Activated T-cell treated with anti-CD3 and anti-CD28 coated beads, Interleukin-2, amount 50 U/mL, for 1 hour (primary cell): ENCODE data around the gene KCNRG.
"Not testable (repeated sequence)": the region's sequence is repeated elsewhere in the genome, so short reads cannot be mapped to it uniquely, and the experiment has no call there.

Experiments used
- DNase-seq: peaks from one replicate; pipeline ENCODE4 v3.0.0-alpha.2; 2020

The KCNRG gene

DNA sequence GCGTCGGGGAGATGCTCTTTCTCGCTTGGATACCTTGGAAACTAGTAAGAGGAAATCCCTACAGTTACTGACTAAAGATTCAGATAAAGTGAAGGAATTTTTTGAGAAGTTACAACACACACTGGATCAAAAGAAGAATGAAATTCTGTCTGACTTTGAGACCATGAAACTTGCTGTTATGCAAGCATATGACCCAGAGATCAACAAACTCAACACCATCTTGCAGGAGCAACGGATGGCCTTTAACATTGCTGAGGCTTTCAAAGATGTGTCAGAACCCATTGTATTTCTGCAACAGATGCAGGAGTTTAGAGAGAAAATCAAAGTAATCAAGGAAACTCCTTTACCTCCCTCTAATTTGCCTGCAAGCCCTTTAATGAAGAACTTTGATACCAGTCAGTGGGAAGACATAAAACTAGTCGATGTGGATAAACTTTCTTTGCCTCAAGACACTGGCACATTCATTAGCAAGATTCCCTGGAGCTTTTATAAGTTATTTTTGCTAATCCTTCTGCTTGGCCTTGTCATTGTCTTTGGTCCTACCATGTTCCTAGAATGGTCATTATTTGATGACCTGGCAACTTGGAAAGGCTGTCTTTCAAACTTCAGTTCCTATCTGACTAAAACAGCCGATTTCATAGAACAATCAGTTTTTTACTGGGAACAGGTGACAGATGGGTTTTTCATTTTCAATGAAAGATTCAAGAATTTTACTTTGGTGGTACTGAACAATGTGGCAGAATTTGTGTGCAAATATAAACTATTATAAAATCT, 2.7 kb upstream of the KCNRG start:
- DNase-seq, result no peak

DNA sequence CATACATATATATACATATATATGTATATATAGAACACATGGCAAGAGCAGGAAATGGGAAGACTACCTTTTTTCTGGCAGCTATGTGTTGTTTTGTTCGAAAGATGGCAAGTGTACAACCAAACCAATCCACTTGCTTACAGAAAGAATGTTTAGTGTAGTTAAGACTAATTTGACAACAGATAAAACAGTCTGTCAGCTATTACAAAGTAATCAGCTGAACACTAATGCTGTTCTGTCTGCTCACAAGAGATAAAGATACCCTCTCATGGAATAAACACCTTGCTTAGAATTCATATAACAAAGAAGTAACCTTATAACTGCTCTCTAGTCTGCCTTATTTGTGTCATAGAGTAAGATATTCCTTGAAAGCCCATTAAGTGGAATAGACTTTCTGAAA, 858 bp upstream of the KCNRG start:
- no peak for DNase-seq

DNA sequence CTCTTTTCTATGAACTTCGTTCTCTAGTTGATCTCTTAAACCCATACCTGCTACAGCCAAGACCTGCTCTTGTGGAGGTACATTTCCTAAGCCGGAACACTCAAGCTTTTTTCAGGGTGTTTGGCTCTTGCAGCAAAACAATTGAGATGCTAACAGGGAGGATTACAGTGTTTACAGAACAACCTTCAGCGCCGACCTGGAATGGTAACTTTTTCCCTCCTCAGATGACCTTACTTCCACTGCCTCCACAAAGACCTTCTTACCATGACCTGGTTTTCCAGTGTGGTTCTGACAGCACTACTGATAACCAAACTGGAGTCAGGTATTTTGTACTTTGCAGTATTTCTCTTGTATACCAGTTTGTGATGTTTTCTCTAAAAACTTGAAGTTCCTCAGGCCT, 506 bp downstream of the KCNRG start:
- no peak for DNase-seq

DNA sequence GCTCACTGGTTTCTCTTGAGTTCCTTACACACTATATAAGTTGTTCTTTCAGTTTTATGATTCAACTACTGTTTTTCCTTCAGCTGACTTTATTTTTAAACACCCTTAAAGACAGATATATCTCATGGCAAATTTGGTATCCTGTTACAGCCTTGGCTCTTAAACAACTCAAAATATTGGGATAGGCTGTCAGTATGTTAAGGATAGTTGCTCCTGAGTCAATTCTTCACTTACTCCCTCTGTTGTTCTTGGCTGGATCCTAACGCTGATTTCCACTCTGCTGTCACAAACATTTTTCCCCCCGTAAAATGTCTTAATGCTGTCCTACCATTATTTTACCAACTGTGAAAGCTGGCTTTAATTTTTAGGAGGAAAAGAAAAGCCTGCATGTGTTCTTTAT, 1.2 kb downstream of the KCNRG start:
- no peak for DNase-seq

DNA sequence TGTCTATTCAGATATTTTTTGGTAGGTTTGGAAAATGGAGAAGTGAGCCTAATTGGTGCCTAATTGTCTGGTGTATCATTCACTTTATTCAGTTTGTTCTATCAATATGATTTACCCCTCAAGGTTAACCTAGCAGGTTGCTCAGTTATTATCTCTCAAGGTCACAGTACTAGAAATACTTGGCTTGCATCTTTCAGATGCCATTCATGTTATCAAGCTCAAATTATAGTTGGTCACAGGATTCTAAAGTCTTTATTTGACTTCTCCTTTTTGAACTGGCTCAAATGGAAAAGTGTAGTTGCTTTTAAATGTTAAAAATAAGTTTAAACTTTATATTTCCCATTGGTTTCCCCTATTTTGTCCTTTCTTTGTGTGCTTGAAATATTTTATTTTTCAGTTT, 2.6 kb downstream of the KCNRG start:
- no peak for DNase-seq

DNA sequence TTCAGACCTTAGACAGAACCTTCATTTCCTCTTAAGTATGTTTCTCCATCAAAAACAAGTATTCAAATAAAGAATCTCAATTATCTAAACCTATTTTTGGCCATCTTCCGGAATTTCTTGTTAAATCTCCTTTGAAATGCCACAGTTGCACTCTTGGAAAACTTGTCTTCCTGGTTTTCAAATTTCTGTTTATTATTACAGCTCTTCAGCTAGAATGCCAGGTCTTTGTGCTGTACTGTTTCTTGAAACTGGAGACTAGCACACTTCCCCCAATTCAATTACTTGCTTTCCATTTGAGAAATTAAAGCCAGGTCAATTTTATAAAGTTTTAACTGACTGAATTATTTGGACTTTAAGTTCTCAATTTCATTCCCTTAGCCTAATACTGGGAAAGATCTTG, 10.2 kb downstream of the KCNRG start:
- DNase-seq, result no peak

DNA sequence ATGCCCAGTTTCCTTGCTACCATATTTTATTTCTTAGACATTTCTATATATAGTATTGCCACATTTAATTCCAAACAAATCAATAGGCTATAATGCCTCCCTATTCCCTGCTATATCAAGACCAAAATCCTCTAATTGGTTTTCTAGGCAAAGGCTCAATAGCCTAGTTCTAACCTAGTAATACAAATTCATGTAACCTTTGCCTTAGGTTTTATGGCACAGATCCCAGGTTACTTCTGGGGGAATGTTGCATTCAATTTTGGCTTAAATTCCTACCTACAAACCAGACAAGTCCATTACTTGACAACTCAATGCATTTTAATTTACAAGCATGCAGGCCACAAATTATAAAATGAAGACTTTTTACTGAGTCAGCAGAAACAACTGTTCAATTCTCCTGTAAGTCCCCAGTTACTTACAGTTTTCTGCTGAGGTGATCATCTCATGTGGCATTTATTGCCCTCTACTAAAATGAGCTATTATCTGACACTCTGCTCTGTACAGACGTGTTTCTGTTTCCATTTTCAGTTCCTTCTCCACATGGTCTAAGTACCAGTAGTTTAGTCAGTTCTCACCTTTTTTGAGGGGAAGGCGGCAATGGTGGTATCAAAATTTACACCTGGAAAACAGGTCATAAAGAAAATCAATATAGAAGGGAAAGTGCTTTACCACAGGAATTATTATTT, 11.7 kb downstream of the KCNRG start:
- DNase-seq, result no peak

DNA sequence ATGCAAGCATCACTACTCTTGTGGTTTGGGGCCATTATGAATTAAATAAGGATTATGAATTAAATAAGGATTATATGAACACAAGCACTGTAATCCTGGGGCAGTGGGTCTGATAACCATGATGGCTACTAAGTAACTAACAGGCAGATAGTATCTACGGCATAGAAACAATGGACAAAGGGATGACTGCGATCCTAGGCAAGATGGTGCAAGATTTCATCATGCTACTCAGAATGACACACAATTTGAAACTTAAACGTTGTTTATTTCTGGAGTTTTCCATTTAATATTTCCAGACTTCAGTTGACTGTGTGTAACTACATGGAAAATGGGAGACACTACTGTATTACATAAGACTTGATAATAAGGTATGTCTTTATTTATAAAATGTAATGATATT, 15.1 kb downstream of the KCNRG start:
- DNase-seq, result no peak

DNA sequence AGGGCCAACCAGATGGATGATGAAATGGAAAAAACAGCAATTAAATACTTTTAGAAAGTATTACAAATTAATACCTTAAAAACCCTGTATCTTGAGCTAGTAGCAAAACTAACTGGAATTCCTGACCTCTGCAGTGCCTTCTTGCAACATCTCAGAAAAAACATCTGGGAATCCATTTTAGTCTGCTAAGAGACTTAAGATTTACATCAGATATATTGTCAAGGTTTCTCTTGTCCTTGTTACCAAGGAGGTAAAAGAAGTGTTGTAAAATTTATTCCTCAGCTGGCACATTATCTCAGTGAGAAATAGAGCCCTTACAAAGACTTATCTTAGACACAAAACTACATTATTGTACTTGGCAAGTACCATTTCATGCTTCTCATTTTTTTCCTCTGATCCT, 18.5 kb downstream of the KCNRG start:
- no peak for DNase-seq

DNA sequence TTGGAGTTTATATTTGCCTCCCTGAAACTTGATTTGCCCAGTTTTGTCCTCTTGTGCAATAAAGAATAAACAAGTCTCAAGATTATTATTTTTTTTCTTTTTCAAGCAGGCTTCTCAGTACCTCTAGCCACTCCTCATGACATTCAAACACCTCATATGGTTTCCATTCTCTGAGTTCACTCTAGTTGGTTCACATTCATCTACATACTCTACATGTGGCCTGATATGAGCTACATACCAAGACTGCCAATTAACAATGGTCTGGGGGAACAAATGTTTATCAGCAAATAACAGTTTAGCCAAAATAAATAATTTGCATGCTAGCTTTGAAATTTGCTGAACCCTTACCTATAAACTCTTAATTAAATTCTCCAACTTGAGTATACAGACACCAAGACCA, 22.5 kb downstream of the KCNRG start:
- DNase-seq, result no peak

DNA sequence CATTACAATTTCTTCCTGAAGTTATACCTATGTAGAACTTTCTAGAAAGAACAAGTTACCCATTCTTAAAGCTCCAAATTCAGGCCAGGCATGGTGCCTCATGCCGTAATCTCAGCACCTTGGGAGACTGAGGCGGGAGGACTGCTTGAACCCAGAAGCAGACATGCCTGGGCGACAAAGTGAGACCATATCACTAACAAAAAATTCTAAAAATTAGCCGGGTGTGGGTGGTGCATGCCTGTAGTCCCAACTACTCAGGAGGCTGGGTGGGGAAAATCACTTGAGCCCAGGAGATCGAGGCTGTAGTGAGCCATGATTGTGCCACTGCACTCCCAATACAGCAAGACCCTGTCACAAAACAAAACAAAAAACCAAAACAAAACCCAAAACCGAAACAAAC, 23.0 kb downstream of the KCNRG start:
- no peak for DNase-seq

DNA sequence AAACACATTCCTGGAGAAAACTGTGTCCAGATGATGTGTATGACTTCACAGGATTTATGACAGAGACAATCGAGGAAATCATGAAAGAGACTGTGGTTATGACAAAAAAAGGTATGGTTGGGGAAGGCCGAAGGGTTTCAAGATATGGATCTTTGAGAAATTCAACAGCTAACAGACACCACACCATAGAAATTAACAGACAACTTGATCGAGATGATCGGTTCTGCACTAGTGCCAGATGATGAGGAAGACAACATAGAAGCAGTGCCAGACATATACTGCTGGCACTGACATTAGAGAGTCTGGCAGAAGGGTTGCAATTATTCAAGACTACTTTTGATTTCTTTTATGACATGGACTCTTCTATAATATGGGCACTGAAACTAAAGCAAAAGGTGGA, 37.2 kb downstream of the KCNRG start:
- DNase-seq, result no peak

DNA sequence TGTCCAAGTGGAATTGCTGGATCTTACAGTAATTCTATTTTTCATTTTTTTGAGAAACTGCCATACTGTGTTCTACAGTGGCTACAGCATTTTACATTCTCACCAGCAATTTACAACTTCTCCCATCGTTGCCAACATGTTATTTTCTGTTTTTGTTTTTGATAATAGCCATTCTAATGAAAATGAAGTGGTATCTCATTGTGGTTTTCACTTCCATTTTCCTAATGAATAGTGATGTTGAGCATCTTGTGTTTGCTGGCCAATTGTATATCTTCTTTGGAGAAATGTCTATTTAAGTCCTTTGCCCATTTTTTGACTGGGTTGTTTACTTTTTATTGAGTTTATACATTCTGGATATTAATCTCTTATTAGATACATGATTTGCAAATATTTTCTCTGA, 38.6 kb downstream of the KCNRG start:
- no peak for DNase-seq

DNA sequence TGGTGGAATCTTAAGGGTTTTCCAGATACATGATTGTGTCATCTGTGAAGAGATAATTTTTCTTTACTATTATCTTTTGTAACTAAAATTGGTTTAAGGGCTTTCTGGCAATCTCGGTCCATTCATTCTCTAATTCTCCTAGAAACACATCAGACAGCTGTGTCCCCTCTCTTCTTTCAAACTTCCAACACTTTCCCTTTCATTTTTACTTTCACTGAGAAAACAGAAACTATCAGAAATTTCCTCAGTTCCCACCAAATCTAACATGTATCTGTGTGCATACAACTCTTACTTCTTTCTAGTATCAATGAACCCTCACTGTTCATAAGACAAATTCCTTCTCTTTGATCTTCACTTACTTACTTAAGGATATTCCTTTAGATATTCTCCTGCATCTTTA, 40.2 kb downstream of the KCNRG start:
- DNase-seq, result no peak

DNA sequence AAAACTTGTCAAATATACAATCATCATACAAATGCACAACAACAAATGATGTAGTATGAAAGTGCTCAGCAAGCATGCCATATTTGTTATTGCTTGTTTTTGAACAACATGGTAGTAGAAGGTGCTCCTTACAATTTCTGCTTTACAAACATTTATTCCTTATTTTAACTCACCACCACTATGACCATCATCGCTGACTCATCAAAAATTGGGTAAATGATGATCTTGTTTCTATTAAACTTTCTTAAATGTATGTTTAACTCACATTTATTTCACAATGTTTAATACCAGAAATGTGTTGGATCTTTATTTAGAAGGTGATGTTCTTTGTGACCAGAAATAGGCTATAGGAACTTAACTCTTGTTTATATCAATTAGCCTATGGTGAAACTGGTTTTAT, 45.5 kb downstream of the KCNRG start:
- DNase-seq, result no peak

DNA sequence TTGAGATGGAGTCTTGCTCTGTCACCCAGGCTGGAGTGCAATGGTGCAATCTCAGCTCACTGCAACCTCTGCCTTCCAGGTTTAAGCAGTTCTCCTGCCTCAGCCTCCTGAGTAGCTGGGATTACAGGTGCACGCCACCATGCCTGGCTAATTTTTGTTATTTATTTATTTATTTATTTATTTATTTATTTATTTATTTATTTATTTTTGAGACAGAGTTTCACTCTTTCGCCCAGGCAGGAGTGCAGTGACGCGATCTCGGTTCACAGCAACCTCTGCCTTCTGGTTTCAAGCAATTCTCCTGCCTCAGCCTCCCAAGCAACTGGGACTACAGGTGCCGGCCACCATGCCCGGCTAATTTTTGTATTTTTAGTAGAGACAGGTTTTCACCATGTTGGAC, 47.1 kb downstream of the KCNRG start:
- not testable (repeated sequence) for DNase-seq

DNA sequence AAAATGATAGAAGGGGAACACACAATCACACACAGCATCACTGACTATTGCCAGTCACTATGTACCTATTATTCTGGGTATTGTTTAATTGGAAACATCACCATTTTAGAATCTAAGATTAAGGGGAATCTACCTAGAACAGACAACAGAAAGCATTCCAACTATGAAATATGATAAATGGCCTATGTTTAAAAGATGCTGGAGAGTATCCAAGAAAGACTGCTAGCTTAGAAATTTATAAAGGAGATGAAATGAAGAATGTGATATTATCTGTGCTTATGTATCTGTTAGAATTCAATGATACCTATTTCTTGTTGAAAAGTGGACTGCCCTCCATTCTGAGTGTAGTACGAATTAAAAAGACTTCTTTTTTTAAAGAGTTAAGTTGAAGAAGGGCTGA, 50.5 kb downstream of the KCNRG start:
- no peak for DNase-seq

DNA sequence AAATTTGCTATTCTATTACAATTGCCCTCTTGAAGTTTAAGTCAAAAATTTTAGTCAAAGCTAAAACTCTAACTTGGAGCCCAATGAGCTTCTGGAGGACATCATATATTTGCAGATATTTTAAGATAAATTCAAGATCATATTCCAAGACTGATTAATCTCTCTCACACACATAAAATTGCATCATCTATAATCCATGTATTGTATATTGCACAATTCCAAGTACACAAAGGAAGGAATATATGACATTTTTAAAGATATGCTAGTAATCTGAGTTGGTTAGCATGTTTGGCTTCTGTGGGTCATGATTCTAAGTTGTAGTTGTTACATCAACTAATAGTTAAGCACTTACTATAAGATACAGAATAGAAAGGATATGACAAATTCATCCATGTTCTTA, 53.3 kb downstream of the KCNRG start:
- DNase-seq, result no peak

DNA sequence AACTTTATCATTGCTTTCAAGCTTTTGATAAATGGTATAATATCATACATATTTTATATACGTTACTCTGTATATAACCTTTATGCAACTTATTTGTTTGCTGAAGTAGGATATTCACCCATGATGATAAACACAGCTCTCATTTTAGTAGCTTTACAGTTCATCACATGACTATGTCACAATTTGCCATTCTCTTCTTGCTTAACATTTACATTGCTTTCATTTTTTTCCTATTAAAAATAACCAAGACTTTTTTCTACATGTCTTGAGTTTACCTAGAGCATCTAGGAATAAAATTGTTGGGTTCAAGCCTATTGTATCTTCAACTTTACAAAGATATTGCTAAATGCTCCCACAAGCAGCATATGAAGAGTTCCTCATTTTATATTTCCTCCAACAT, 54.0 kb downstream of the KCNRG start:
- no peak for DNase-seq

DNA sequence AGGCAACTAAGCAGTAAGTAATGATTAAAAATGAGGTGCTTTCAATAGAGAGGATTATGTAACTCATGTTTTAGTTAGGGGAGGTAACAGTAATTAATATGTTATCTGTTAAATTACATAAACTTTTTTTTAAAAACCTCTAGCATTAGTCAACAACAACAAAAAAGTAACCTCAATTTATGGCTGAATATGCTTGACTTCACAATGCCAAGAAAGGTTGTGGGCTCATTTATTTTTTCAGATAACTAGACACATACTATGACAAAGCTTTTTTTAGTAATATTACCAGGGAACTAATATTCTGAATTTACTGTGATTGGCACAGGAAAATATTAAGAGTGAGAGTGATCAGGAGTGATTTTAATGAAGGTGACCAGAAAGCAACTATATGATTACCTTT, 54.9 kb downstream of the KCNRG start:
- DNase-seq, result no peak
